Activated naive CD8-positive, alpha-beta T cell treated with anti-CD3 and anti-CD28 coated beads, Interleukin-2, amount 50 U/mL, for 16 hours (primary cell): ENCODE results near the gene UBE2L6.

ENCODE experiments used
- DNase-seq: peaks from one replicate; pipeline ENCODE4 v3.0.0-alpha.2; 2020; ENCODE audit warnings: low read depth, low spot score

The UBE2L6 gene

DNA sequence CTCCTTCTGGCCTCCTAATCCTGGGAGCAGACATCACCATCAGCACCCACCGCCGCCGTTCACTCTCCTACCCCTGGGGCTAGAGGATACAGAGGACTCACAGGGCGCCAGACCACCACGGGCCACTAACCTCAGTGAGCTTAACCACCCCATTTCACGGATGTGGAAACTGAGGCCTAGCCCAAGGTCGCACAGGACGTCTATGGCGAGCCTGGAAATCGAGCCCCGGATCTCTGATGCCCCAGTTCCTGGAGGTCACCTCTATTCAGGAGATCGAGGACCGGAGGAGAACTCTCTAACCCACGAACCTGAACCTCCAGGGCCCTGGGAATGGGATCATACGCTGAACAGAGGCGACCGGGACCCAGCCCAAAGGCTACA, 37.3 kb downstream of the UBE2L6 start:
- DNase-seq: no peak

DNA sequence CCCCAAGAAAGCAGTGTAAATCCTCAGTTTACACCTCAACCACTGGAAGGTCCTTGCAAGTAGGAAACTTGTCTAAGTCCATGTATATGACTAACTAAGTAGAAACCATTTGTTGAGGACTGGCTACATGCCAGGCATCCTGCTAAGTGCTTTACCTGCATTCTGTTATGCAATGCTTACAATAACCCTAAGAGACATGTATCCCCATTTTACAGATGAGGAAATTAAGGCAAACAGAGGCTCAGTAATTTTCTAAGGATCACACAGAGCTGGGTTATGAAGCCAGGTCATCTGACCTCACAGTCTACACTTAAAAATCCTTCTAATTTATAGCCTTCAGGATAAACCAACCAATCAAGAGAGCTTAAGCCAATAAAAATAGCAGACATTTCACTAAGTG, 38.5 kb downstream of the UBE2L6 start:
- DNase-seq: no peak

DNA sequence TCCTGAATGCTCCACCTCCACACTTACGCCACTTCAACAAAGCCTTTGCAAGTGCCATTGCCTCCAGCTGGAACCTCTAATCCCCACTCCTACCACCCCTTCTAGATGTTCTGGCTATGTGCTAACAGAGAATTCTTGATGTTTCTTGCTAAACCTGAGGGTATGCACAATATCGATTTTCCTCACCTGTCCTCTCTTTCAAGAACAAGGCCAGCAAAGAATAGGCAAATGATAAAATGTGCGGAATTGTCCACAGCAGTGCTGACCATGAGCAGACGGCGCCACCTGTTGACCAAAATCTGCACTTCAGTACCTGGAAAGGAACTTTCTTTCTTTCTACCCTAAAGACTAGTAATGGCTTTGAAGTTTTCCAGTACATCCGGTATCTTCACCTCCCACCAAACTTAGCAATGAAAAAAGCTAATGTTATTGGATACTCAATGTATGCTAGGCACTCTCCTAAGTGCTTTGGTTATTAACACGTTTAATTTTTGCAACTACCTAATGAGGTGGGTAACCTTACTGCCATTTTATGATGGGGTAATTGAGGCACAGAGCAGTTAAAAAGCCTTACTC, 40.3 kb downstream of the UBE2L6 start:
- DNase-seq: peak; percentile 34

DNA sequence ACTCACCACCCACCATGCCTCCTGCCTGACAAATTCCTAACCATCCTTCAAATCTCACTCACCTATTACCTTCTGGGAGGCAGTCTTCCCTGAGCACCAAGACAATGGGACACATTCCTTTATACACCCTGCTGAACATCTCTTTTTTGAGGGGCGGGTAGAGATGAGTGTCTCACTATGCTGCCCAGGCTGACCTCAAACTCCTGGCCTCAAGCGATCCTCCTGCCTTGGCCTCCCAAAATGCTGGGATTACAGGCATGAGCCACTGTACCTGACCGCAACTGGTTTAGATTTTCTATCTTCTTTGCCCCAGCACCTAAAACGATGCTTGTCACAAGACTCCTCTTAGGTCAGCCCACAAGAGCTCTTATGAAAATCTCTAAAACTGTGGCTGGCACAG, 44.1 kb downstream of the UBE2L6 start:
- DNase-seq: no peak

DNA sequence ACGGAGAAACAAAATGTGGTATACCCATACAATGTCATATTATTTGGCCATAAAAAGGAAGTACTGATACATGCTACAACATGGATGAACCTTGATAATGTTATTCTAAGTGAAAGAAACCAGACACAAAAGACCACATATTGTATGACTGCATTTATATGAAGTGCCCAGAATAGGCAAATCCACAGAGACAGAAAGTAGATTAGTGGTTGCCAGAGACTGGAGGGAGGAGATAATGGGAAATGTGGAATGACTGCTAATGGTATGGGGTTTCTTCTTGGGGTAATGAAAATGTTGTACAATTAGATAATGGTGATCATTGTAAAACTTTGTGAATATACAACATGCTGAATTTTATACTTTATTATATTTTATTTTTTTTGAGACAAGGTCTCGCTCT, 46.4 kb downstream of the UBE2L6 start:
- no peak for DNase-seq

DNA sequence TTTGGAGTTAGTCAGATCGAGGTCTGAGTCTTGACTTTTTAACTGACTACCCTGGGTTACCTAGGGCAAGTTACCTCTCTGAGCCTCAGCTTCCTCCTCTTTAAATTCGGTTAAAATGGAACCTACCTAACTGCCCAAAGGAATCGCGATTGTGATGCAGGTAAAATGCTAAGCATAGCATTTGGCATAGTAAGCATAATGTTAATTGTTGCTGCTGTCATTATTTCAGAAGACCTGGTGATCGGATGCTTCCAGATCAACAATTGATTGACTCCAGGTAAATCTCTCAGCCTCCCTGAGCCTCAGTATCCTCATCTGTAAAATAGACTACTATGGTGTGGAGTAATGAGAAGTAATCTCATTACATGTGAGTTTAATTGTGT, 51.4 kb downstream of the UBE2L6 start:
- no peak for DNase-seq

DNA sequence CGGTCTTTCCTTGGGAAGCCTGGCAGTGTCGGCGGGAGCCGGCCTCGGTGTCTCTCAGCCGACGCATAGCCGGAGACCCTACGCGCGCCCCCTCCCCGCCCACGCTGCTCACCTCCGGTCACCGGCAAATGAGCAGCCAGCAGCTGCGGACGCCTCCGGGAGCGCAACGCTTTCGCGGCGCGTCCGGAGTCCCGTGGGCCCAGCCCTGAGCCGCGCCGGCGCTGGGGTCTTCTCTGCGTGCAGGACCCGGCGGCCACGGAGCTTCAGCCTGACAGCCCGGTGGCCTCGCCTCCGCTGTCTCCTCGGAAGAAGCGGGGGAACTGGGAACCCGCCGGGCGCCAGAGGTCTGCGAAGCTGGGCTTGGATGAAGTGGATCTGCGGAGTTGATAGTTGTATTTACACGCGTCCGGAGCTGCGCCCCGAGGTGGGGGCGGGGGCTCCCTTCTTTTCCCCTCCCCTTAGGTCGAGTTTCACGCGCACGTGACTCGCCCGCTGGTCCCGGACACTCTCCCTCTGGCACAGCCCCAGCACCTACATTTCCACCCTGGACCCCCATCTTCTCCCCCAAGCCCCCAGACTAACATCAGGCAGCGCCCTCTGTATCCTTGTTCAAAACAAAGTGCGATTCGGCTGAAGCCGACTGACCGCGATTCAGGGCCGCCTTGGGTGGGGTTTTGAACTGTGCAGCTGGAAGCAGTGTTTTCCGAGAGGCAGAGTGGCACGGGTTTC, 52.0 kb downstream of the UBE2L6 start, which contains the start of gene SLC43A1:
Gene SLC43A1 (minus strand): TSS at position 371 of the 729 bp plus-strand sequence. CDS start 1,591 bp downstream, outside the sequence.
- no peak for DNase-seq

DNA sequence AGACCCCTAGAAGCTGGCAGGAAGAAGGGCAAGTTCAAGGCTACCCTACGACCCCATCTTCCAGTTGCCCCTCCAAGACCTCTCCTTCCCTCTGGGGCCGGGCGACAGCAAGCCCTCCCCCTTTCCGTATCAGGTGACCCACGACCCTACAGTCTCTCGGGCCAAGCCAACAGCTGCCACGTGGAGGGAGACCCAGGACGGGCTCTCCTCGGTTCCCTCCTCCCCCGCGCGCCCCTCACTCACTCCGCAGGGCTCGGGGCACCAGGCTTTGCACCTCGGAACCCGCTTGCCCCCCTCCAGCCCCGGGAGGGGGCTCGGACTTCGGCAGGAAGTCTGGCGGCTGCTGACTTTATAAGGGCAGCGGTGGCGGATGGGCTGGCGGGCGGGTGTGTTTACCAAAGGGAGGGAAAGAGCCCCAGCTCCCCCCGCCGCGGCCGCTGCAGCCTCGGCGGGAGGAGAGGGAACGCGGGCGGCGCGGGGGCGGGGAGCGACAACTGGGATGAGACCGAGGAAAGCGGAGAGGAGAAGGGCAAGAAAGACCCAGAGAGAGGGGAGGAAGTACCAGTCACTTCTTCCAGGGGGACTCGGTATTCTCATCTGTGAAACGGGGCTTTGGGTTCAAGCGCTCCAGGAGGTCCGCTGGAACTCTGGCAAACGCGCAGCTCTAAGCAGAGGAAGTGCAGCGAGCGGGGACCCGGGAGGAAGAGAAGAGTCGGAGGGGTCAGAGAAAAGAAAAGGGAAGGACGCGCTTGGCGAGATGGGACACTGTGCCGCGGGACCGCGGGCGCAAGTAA, 52.7 kb downstream of the UBE2L6 start:
- DNase-seq: peak; percentile 22

DNA sequence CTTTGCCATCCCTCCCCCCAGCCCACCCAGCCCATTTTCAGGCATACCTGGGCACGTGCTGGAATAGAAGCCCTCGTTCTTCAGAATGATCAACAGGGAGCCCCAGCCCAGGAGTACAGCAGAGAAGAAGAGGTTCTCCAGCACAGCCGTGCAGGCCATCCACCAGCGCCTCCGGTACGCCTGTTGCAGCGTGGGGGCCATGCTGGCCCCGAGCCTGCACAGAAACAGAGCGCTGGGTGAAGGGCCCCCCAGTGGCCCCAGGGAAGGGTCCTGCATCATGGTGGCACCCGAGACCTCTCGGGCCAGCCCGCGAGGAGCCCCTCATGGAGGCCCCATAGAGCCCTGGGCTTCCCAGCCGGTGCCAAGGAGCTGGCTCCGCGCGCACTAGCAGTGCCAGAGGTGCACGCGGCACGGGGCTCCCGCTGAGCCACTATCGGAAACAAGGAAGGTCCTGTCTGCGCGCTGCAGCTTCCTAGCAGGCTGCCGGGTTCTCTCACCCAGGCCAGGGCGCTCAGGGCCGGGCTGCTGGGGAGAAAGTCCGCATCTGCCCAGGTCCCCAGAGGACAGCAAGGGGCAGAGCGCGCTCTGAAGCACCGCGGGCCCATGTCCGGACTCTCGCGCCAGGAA, 53.4 kb downstream of the UBE2L6 start:
- no peak for DNase-seq

DNA sequence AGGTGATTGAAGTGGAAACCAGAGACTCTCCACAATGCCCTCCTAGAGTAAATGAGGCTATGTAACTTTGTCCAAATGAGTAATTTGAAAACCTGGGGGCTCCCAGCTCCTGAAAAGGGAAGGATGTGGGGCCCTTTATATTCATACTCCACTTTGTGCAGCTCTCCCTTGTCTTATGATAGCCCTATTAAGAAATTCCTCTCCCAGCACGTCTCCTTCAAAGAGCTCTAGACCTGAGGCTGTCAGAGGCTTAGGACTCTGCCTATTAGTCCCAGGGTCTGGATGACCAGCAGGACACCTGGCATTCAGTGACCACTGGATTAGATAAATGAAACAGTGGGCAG, 54.0 kb downstream of the UBE2L6 start:
- no peak for DNase-seq

DNA sequence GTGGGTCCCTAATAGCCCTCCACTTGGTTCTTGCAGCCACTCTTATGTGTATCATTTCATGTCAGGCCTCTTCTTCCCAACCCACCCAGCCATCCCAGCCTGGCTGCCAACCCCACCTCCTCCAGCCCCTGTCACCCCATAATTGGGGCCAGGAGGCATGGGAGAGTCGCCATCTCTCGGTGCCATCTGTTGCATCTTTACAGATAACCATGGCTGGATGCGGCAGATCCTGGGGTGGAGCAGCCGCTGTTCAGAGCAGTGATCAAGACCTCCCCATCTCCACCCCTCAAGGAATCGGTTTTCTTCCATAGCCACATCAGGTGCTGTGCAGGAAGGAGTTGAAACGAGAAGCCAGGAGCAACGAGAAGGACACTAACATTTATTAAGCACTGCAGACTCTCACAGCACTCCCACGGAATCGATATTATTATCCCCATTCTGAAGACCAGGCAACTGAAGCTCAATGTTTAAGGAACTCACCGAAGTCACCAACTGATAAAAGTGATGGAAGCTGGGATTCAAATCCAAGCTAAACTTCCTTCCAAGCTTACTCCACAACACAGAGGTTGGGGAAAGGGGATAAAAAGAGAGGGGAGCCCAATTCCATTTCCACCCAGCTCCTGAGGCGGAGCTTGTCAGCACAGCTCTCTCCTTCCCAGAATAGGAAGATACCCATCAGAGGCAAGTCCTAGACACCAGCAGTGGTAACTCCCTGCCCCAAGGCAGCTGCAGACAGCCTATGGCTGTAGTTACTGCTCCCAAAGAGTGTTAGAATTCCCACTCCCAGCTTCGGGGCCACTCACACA, 54.6 kb downstream of the UBE2L6 start:
- no peak for DNase-seq

DNA sequence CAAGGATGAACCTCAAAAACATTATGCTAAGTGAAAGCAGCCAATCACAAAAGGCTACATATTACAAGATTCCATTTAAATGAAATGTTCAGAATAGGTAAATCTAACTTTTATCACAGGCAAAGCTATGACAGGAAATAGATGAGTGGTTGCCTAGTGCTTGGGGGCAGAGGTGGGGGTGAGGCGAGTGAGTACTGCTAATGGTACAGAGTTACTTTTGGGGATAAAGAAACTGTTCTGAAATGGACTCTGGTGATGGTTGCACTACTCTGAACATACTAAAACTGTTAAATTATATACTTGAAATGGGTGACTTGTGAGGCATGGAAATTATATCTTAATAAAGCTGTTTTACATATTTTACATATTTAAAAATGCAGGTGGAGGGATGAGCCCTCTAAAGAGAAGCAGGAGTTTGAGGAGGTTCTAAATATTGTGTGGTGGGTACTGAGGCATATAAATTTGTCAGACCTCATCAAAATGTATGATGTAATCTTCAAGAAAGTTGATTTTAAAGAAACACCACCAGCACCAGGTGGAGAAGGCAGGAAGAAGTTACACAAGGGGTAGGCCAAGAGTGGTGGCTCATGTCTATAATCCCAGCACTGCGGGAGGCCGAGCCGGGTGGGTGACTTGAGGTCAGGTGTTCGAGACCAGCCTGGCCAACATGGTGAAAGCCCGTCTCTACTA, 55.6 kb downstream of the UBE2L6 start:
- DNase-seq: no peak

DNA sequence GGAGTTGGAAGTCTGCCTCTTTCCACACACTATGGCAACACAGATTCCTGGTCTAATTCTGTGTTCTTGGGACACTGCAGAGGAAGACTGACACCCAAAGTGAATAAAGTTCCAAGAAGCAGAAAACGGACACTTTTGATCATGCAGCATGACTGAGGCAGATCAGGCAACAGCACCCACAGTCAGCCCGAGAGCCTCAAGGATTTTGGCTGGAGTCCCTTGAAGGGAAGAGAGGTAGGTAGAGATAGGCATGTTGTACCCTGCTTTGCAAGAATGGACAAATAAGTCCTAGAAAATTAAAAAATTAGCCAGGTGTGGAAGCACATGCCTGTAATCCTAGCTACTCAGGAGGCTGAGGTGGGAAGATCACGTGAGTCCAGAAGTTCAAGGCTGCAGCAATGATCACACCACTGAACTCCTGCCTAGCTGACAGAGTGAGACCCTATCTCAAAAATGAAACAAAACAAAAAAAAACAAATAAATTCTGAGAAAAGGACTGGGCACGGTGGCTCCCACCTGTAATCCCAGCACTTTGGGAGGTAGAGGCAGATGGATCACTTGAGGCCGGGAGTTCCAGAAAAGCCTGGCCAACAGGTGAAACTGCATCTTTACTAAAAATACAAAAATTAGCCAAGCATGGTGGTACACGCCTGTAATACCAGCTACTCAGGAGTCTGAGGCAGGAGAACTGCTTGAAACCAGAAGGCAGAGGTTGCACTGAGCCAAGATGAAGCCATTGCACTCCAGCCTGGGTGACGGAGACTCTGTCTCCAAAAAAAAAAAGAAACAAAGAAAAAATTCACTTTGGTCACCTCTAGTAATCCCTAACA, 58.9 kb downstream of the UBE2L6 start:
- no peak for DNase-seq

DNA sequence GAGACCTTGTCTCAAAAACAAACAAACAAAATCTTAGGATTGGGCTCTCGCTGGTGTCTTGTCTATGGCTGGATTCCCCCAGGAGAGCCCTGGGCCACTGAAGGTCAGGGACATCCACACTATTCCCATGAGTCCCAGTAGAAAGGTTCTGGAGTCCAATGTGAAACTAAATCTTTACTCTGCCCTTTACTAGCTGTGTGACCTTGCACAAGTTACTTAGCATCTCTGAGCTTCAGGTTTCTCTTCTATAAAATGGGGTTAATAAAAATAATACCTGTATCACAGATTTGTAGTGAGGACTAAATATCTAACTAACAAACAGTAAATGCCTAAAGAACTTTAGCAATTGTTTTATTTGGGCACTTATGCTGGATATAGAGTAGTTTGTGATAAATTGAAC, 61.0 kb downstream of the UBE2L6 start:
- no peak for DNase-seq

DNA sequence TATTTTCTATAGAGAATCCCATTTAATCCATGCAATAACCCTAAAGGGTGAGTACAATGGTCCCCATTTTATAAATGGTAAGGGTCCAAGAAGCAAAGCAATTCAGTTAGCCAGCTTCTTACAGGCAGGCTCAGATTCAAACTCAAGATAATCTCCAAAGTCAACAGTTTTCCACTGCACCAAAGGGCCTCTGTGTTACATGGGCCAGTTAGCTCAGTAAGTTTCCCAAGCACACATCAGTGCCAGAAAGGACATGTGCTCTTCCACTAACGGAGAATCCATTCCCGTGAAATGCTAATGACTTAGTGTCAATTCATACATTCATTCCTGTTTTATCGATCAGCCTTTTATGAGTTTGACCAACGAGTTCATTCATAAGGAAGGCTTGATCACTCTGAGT, 63.0 kb downstream of the UBE2L6 start:
- no peak for DNase-seq

DNA sequence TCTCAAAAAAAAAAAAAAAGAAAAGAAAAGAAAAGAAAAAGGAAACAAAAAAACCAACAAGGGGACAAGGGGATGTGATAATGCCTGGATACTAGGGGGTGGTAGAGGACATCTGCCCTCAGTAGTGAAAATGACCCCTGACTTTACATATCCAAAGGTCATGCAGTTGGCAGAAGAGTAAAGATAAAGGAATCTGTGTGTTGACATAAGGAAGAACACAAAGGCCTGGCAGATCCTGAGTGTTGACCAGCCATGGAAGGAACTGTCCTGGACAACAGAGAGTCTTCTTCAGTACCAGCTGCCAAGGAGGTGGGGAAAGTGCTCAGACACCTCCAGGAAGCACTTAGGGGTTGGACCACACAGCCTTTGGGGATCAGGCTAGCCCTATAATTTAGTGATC, 64.6 kb downstream of the UBE2L6 start:
- DNase-seq: no peak

DNA sequence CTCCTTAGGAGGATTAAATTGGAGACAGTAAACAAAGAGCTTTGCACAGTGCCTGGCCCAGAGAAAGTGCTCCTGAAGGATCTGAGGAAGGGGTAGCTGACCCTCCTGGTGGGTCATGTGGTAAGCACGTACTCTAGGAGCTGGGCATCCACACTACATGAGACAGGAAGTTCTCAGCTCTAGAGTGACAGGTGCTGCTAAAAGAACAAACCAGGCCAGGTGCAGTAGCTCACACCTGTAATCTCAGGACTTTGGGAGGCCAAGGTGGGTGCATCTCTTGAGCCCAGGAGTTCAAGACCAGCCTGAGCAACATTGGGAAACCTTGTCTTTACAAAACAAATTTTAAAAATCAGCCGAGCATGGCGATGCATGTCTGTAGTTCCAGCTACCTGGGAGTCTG, 65.1 kb downstream of the UBE2L6 start:
- no peak for DNase-seq

DNA sequence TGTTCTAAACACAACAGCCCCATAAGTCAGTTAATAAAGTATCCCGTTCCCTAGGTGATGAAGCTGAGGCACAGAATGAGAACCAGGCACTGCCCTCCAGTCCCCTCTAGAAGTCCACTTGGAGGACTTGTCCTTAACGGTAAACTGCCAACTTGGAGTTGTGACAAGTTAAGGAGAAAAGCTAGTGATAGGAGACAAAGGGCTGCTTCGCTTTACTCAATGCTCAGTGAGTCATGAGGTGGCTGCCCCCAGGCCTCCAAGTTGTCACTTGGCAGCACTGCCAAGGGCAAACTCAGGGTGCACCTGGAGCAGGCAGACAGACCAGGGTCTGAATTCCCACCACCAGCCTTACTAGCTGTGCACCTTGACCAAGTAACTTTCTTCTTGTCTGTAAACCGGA, 65.5 kb downstream of the UBE2L6 start:
- DNase-seq: no peak
